Heart left ventricle (tissue), 13 donors: Measurements from ENCODE around the gene ATXN3.

Experiments used
- POLR2A ChIP-seq, 2 donors: fragments of 450-650 bp; IDR thresholded peaks; one replicate each; pipeline ENCODE4 v1.6.1; 2017; ENCODE audit warnings: antibody characterized with exemption in 2 of 2, mild to moderate bottlenecking in 2 of 2, moderate library complexity in 2 of 2
- TF ChIP-seq, protein P1 (sequence below), 12 donors: fragments of 200-600 bp; sonication (generic) in 4 of 12; IDR thresholded peaks; one replicate each; pipeline versions ENCODE4 v1.5.0 to v1.8.0; 2018 to 2022; ENCODE audit warnings: antibody characterized with exemption in 12 of 12, mild to moderate bottlenecking in 5 of 12
- donor health status: ischemic (EF 13 %, LVEDD 7.1; RV severe dilation, severe dysfunction).
- donor health status: DM: no; HTN: yes; CAD: no.
- donor health status: DM: no; HTN: no; CAD: no.
- donor health status: ischemic (EF 25% LVEDD 6.9; RV normal size, moderate dysfunction).
- donor health status: ischemic (EF 25% LVEDD 5.7; RV mildly dilated, moderate dysfunction).
- donor health status: ischemic (EF 35%, LVEDD 5.7; RV mildly dilated, moderate dysfunction).
- donor health status: nonischemic (EF 11% LVEDD 7.7; RV severe dilation, severe dysfunction).
- donor health status: DM: yes; HTN: yes; CAD: no.
- donor health status: PGD.
- donor health status: ischemic (EF 29% LVEDD 5.4; RV normal size, mild dysfunction).
- donor health status: nonischemic (EF 23%, LVEDD 6.1; RV moderate dilation, normal function).

DNA sequence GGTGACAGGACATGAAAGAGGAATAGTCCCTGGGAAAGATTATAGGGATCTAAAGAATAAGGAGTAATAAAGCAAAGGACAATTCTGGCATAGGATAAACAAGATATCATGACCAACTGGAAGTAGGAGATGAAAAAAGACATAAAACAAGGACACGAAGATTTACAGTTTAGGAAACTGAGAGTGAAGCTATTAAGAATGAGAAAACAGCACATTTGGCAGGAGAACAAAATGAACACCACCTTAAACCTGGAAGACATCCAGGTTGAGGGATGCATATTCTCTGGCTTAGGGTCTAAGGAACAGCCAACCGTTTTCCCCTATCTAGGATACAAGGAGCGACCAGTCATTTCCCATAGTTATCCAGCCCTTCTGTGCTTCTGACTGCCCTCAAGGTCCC, 68.4 kb downstream of the ATXN3 start:
- TF ChIP-seq, protein P1, sequence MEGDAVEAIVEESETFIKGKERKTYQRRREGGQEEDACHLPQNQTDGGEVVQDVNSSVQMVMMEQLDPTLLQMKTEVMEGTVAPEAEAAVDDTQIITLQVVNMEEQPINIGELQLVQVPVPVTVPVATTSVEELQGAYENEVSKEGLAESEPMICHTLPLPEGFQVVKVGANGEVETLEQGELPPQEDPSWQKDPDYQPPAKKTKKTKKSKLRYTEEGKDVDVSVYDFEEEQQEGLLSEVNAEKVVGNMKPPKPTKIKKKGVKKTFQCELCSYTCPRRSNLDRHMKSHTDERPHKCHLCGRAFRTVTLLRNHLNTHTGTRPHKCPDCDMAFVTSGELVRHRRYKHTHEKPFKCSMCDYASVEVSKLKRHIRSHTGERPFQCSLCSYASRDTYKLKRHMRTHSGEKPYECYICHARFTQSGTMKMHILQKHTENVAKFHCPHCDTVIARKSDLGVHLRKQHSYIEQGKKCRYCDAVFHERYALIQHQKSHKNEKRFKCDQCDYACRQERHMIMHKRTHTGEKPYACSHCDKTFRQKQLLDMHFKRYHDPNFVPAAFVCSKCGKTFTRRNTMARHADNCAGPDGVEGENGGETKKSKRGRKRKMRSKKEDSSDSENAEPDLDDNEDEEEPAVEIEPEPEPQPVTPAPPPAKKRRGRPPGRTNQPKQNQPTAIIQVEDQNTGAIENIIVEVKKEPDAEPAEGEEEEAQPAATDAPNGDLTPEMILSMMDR (IDR thresholded peaks at IDR 0.05): no peak
- TF ChIP-seq POLR2A (IDR thresholded peaks at IDR 0.05): no peak
